Raji (cell line): ENCODE measurements around the gene LRP1B.

Source experiments
- POLR2A ChIP-seq: IDR thresholded peaks from 2 replicates; pipeline ENCODE4 v1.6.1; 2011; ENCODE audit warnings: low read depth, low read length, control low read depth; ENCODE audit not compliant: insufficient read depth

LRP1B gene

DNA sequence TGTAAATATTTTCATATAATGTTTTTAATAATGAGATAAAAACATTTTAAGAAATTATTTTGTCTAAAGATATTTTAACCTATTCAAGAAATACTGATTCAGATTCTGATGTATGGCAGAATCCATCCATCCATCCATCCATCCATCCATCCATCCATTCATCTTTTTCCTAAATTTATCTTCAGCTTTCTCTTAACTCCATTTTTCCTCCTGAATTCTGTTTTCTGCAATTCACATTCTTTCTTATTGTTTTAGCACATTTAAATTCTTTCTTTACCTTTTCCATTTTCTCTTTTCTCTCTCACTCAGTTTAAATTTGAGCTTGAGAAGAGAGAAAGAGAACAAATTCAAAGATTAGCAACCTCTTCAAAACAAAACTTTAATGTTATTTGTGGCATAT is 3.6 kb downstream of the LRP1B start:
- no peak for TF ChIP-seq POLR2A

DNA sequence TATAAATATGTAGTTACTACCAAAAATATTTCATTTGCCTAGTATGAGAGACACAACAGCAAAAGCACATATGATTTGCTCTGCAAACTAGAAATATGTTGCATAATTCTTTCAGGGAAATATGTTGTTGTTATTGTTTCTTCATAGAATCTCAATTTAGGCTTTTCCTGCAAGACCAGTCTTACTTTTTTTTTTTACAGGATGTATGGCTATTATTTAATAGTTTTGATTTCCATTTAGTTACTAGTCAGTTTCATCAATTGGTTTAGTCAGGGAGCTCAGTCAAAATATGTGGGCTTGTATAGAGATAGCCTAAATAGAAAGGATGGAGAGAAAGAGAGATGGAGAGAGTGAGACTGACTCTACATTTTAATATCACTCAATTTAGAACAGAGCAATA is 6.1 kb downstream of the LRP1B start:
- TF ChIP-seq POLR2A, result no peak

DNA sequence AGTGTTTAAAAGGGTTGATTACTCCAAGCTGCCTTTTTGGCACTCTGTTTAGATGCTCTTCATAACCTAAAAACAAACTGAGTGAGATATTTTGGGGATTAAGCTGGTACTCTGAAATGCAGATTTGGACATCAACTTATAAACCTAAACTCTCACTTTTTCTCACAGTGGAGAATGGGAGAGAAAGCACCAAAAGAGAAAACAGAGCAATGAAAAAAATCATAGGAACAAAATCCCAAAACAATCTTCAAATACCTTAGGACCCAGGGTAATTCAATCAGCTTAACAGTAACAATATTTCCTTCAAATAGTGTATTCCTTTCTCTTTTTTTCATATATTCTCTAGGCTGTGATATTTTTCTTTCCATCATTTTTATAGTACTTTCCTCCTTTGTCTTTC is 11.5 kb downstream of the LRP1B start:
- no peak for TF ChIP-seq POLR2A

DNA sequence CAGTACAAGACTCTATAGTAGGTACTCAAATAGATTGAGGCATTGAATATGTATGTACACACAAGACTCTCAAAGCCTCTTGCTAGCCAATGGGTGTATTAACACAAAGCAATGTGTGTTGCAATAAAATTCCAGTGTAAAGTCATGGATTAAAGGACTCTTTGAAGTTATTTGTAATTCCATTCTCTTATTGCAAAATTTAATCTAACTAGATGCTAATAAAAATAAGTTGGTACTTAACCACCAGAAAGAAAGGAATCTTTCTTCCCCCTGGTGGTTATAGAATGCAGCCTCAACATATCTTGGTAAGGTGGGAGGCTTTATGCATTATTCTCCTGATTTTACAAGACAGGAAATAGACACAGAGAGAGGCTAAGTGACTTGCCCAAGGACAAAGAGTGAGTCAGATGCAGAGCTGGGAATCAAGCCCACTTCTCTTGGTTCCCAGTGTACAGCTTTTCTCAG is 18.0 kb downstream of the LRP1B start:
- TF ChIP-seq POLR2A, result no peak

DNA sequence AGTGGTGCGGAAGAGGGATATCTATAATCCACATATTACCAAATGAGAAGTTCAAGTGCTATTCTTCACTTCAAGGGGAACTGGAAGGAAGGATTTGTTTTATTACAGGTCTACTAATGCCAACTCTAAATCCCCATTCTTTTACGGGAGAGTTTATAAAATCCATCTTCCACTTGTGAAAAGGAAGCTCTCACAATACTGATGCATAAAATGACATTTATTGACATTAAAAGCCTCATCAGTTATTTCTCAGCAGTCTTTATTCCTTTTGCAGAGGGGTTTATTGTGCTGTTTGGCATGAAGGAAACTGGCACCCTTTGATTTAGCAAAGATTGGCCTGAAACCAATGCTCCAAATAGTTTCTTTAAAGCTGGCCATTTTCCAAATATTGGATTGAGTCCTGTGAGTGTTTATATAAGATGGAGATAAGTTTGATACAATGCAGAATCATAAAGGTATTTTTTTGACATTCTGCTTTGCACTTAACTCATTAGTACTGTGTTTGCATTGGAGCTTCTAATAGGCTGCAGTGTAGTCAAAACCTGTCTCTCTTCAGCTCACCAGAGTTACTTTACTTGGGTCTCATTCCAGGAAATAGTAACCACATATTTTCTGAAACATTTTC is 26.6 kb downstream of the LRP1B start:
- no peak for TF ChIP-seq POLR2A

DNA sequence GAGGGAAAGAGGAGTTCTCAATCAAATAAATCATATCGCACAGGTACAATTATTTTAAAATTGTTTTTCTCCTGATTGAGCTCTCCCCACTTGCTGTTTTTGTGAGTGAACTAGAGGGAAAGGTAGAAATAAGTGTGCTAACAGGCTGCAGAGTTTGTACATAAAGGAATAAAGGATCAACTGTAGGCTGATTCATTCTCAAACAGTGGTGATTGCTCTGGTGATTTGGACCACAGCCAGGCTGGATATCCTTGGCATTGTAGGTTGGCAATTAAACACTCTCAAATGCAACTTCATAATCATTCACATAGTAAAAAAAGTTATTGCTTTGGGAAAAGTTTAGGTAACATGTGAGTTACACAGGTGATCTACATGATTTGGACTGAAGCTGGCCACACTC is 29.8 kb downstream of the LRP1B start:
- no peak for TF ChIP-seq POLR2A

DNA sequence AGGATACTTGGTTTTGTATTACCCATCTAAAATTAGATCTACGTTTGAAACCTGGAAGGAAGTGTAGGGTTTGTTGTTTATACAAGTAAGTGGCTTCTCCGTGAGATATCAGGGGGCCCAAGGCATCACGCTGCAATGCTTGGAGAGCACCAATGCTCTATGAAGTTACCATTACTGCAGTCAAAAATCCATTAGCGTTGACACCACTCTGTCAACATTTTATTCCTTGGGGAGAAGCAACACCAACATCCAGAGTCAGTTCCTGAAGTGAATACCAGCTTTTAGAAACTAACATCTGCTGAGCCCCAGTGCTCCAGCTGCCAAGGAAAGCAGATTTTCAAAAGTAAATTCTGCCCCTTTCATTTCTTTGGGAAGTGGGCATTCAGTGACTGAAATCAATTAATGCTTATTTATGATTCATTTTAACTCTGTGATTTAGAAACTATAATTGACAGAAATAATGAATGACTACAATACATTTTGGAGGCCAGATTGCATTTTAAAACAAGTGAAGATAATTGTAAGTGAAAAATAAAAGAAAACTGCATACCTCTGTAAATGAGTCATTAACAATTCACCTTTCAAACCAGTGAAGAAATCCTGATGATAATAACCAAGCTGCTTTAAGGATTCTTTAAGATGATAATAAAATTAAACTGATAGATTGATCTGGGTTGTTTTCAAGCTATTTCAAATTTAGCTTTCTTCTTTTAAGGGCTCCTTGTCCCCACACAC is 30.5 kb downstream of the LRP1B start:
- no peak for TF ChIP-seq POLR2A

DNA sequence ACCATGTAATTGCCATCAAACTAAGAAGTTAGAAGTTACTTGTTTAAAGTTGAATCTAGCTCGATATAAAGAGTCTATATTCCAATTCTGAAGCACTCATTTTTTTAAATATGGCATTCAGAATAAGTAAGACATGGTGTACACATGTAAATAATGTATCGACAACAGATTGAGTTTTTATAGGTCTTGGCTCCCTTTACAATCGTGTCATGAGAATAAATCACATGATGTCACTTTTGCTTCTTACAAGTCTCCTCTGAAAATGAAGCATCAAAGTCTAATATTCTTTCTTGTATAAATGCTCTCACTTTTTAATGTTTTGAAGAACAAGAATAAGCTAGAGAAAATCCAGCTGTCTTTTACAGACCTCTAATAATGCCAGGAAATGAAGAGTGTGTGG is 33.1 kb downstream of the LRP1B start:
- no peak for TF ChIP-seq POLR2A

DNA sequence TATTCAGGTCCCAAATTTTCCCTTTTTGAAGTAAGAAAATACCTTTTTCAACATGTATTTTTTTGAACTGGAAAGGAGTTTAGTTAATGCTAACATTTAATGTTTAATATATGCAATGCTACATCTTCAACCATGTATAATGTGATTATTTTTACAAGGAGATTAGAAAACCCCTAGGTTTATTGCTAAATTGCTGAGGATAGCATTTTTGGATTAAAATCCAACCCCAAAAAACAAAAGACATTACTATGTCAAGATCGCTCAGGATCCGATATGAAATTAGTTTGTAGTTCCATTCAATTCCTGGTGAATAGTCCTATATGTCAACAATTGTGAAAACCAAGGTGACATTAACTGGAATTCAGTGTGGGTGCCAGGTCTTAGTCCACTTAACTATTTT is 35.2 kb downstream of the LRP1B start:
- TF ChIP-seq POLR2A, result no peak

DNA sequence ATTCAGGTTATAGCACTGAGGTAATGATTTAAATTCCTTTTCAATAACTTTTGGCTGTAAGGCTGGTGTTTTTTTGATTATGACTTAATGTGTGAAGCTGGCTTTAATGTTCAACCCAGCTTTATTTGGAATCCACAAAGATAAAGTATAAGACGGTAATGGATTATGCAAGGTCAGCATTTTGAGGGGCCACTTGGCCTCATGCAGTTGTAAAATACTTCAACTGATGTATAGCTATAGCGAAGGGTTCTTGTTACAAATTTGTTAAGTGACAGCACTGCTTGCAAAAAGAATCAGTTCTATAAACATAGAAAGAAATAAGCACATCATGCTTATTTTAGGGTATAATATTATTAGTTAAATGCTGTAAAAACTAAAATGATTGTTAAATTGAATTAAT is 36.6 kb downstream of the LRP1B start:
- TF ChIP-seq POLR2A, result no peak

DNA sequence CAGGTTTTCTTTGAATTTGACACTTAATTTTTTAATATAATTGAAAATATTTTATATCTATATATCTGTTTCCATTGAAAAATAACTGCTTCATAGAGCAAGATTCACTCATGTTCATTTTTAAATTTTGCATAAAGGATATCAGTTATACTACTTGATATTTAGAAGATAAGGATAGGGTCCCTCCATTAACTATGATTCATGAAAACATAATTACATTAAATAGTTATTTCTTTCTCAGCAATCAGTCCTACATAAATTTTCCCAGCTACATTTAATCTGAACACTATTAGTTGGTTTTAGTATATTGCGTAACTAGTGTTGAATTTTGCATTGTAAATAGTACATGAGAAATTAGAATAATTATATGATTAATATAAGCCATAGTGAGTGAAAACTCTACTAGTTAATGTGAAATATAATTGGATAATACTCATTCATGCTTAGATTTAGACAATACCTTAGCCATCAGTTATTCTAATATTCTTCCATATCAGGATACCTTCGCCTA is 42.7 kb downstream of the LRP1B start:
- no peak for TF ChIP-seq POLR2A

DNA sequence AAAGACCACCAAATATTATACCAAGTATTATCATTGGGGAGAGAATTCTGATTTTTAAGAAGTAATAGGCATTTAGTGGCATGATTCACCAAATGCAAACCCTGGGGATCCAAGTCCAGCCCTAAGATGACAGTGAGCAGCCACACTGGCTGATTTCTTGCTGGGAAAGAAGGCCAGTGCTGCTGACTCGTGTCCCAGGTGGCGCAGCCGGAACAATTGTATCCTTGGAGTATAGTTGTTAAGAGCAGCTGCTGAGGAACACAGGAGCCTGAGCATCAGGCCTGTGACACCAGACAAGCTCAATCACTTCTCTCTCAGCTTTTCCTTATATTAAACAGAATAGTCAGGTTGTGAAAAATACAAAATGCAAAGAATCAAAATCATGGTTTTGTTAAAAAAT is 48.4 kb downstream of the LRP1B start:
- no peak for TF ChIP-seq POLR2A

DNA sequence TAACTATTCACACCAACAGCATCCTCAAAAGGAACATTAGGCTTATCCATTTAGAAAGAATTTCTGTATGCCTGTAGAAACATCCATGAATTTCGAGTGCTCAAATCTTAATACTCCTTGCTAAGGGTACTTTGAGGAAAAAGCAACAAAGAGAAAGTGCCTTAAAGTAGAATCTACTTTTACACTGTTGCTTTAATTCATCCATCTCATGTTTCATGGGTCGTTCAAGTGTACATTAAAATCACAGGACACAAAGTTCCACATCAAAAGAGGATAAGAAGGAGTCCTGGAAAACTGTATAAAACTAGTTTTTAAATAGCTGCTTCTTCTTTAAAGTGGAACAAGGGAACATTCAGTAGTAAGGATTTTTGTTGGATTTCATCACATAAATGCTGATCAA is 54.5 kb downstream of the LRP1B start:
- no peak for TF ChIP-seq POLR2A

DNA sequence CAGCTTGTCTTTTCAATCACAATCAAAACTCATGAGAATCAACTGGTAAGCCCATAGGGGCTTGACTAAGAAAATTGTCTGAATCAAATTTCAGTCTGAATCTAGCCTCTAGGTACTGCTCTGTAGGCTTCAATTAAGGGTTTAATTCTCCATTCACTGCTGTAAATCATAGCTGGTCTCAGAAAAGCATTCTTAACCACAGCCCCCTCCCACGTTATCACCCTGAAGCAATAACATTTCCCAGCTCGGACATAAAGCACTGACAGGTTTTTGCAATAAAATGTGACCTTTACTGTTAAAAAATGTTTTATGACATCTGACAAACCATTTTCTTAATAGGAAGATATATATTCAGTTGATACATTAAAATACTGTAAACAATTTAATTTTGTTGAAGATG is 55.0 kb downstream of the LRP1B start:
- TF ChIP-seq POLR2A, result no peak

DNA sequence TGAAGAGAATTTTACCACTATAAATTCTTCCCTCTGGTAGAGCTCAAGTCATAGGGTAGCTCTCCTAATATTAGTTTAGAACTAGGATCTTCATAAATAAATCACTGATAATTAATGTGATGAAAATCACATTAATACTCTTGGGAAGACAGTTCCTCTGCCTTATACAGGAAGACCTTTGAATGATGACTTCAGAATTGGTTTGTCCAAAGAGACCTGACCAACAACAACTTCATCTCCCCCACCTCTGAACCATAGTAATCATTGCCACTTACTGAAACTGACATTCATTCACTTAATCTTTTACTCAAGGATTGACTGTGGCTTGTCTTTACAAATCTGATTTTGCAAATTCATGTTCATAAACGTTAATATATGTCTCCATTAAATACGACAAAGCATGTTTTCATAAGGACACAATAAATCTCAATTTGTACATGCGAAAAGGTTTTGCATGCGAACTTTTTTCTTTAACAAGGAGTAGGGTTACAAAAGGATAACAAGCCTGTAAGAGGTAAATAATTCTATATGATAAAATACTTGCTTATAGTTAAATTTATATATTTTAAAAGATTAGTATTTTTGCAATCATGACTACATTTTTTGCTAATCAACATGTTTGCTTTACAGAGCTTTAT is 61.4 kb downstream of the LRP1B start:
- no peak for TF ChIP-seq POLR2A

DNA sequence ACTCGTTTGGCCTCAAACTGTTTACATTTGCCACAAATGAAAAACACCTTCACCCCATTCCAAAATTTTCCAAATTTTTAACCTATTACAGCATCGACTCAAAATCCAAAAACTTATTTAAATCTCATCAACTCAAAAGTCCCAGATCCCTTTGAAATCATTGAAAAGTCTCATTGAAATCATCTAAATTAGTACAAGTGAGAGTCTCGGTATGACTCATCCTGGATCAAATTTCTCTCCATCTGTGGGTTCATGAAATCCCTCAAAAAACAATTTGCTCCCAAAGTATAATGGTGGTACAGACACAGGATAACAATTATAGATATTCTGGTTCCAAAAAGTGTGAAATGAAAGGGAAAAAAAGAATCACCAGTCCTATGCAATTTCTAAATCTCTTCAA is 65.1 kb downstream of the LRP1B start:
- no peak for TF ChIP-seq POLR2A
